K562 (cell line): Measurements from ENCODE around the gene ZFYVE1. TPM values are rescaled to one million over a fixed set of nuclear protein-coding genes. Genes with fewer than 3 reads are reported as not detected.

Source experiments
- AFF4 ChIP-seq: sonication (generic); formaldehyde crosslinking; IDR thresholded peaks from 2 replicates; pipeline ENCODE4 v1.8.0; 2023; ENCODE audit warnings: mild to moderate bottlenecking, missing genetic modification reagents
- CHD1 ChIP-seq: fragments of 200-600 bp; sonication (generic); IDR thresholded peaks from one replicate; pipeline ENCODE4 v1.6.1; 2012; ENCODE audit warnings: mild to moderate bottlenecking, moderate library complexity, low read length, inconsistent platforms
- CREB3L1 ChIP-seq: fragments of 450-650 bp; IDR thresholded peaks from 2 replicates; pipeline ENCODE4 v1.6.1; 2014; ENCODE audit warnings: low read depth, mild to moderate bottlenecking, moderate library complexity, borderline replicate concordance
- CREM ChIP-seq: IDR thresholded peaks from 2 replicates; pipeline ENCODE4 v1.6.1; 2014; ENCODE audit warnings: antibody characterized with exemption, low read depth
- ELF1 ChIP-seq: fragments of 200-800 bp; sonication (Bioruptor generic); IDR thresholded peaks from 2 replicates; pipeline ENCODE4 v1.6.1; 2016; ENCODE audit warnings: missing genetic modification characterization, missing compliant biosample characterization
- FOXK1 ChIP-seq: sonication (generic); formaldehyde crosslinking; IDR thresholded peaks from 2 replicates; pipeline ENCODE4 v1.8.0; 2022; ENCODE audit warnings: missing genetic modification reagents, mild to moderate bottlenecking, borderline replicate concordance
- FOXK2 ChIP-seq, 2 experiments: fragments of 450-650 bp; IDR thresholded peaks in 1 of 2; conservative IDR thresholded peaks in 1 of 2; 2 replicates each; pipeline ENCODE4 v1.6.1; 2016; ENCODE audit warnings: low read depth in 2 of 2, mild to moderate bottlenecking in 1 of 2
- HDAC8 ChIP-seq: fragments of 450-650 bp; IDR thresholded peaks from 2 replicates; pipeline ENCODE4 v1.6.1; 2016; ENCODE audit warnings: mild to moderate bottlenecking, missing genetic modification characterization, moderate library complexity, missing compliant biosample characterization
- L3MBTL2 ChIP-seq: fragments of 450-650 bp; IDR thresholded peaks from 2 replicates; pipeline ENCODE4 v1.6.1; 2016; ENCODE audit warnings: mild to moderate bottlenecking, moderate library complexity
- MBD2 ChIP-seq: sonication (generic); IDR thresholded peaks from 2 replicates; pipeline ENCODE4 v1.6.1; 2016; ENCODE audit warnings: low read depth, borderline replicate concordance
- MEIS2 ChIP-seq: fragments of 450-650 bp; IDR thresholded peaks from 2 replicates; pipeline ENCODE4 v1.6.1; 2014; ENCODE audit warnings: mild to moderate bottlenecking; ENCODE audit not compliant: partially characterized antibody
- MXD1 ChIP-seq: fragments of 250-450 bp; sonication (Bioruptor Pico); IDR thresholded peaks from 2 replicates; pipeline ENCODE4 v1.8.0; 2021; ENCODE audit warnings: borderline replicate concordance, mild to moderate bottlenecking, moderate library complexity; ENCODE audit not compliant: poor library complexity, severe bottlenecking
- SP1 ChIP-seq: sonication (generic); formaldehyde crosslinking; IDR thresholded peaks from 2 replicates; pipeline ENCODE4 v1.8.1; 2022; ENCODE audit warnings: mild to moderate bottlenecking, missing genetic modification reagents
- TRIM24 ChIP-seq, 2 experiments: fragments of 450-650 bp; IDR thresholded peaks; 2 replicates each; pipeline ENCODE4 v1.6.1; 2016
- WHSC1 ChIP-seq: IDR thresholded peaks from one replicate; pipeline ENCODE4 v1.6.1; 2012; ENCODE audit warnings: low read length, control low read depth, inconsistent platforms
- ZBTB11 ChIP-seq, 3 experiments: fragments of 200-800 bp in 1 of 3; fragments of 250-450 bp in 1 of 3; fragments of 450-650 bp in 1 of 3; sonication (Bioruptor Pico) in 1 of 3; sonication (Bioruptor generic) in 1 of 3; formaldehyde crosslinking in 1 of 3; IDR thresholded peaks; 2 replicates each; pipeline versions ENCODE4 v1.6.1 to v1.8.0; 2016 to 2022; ENCODE audit warnings: mild to moderate bottlenecking in 2 of 3, missing genetic modification characterization in 2 of 3, missing compliant biosample characterization in 1 of 3, moderate library complexity in 1 of 3
- ZFX ChIP-seq: sonication (generic); formaldehyde crosslinking; IDR thresholded peaks from 2 replicates; pipeline ENCODE4 v1.8.0; 2022; ENCODE audit warnings: mild to moderate bottlenecking, missing genetic modification reagents, moderate library complexity
- ZNF347 ChIP-seq: fragments of 450-650 bp; formaldehyde crosslinking; IDR thresholded peaks from 2 replicates; pipeline ENCODE4 v1.4.0; 2020; ENCODE audit warnings: low read depth, mild to moderate bottlenecking, moderate library complexity
- polyA plus RNA-seq, 8 experiments: library from polyadenylated mRNA; depleted of rRNA in 4 of 8; stranded (reverse) in 5 of 8; unstranded in 3 of 8; fragments of >200 nt; fragmentation: Nextera tagmentation in 2 of 8; fragmentation: Illumina TruSeq in 1 of 8; extraction: Ambion mirVana in 2 of 8; extraction: Trizol in 1 of 8; gene quantifications; 2 replicates each; pipeline versions ENCODE4 v1.2.1 to v1.2.3, GENCODE V29; 2011 to 2014; ENCODE audit warnings: inconsistent platforms in 1 of 8, missing spikeins in 1 of 8
- total RNA-seq, 7 experiments: library from RNA; depleted of rRNA in 6 of 7; stranded (reverse); fragments of >200 nt in 6 of 7; fragmentation: Illumina TruSeq in 2 of 7; extraction: Trizol in 2 of 7; gene quantifications; 2 replicates each; pipeline versions ENCODE4 v1.2.1 to v1.2.3, GENCODE V29; 2011 to 2021; ENCODE audit warnings: low replicate concordance in 1 of 7

ZFYVE1 gene
- total and polyA plus RNA-seq, 9 of the 15 experiments (the other 6 are each of a cell fraction or from before 2014, with no cell fraction given), result 0.62 to 5.5 (median 3.4) TPM

GRCh38 chr14:72926292-72927028 is 100.4 kb downstream of the ZFYVE1 start, which contains the start of gene DCAF4 (continued):
- TF ChIP-seq FOXK1, result peak; percentile 63; the same call in 1 of the 2 replicates
- TF ChIP-seq ZBTB11 (CRISPR knock-in tag; IDR thresholded peaks at IDR 0.05), result peak in 1 of 3 experiments; percentile 76; a peak in 2 of 6 replicates
- peak; percentile 93 for TF ChIP-seq MBD2
- no peak for TF ChIP-seq HDAC8 (tag)
- peak; percentile 79 for TF ChIP-seq ELF1 (tag)
- TF ChIP-seq CHD1, result peak; percentile 76
- TF ChIP-seq CREM, result peak; percentile 81
- TF ChIP-seq MEIS2, result no peak
- TF ChIP-seq L3MBTL2, result peak; percentile 45; the same call in 1 of the 2 replicates
- 0 out of 2 replicates have a peak, but pooled peaks have one; percentile 0 for TF ChIP-seq SP1 (CRISPR knock-in tag)
- TF ChIP-seq WHSC1, result no peak
- no peak for TF ChIP-seq TRIM24 (IDR thresholded peaks at IDR 0.05)
- peak; percentile 75 to 79 for TF ChIP-seq FOXK2 (conservative IDR thresholded peaks at IDR 0.05 in 1 of 2, IDR thresholded peaks at IDR 0.05 in 1 of 2; ENCODE audit: low read depth in 2 of 2)
- peak; percentile 91 for TF ChIP-seq ZFX (CRISPR knock-in tag)
- TF ChIP-seq ZNF347 (CRISPR knock-in tag), result no peak
- TF ChIP-seq AFF4 (CRISPR knock-in tag), result no peak
- no peak for TF ChIP-seq MXD1 (CRISPR knock-in tag)
- TF ChIP-seq CREB3L1, result peak; percentile 64
